ENCODE results near the gene IDH3B. TPM values are rescaled to one million over a fixed set of nuclear protein-coding genes. Genes with fewer than 3 reads are reported as not detected.

The IDH3B gene
- total and polyA plus RNA-seq, 2 donors (not counting 1 experiment from before 2014, with no cell fraction given): 77.0 to 98.2 TPM

DNA sequence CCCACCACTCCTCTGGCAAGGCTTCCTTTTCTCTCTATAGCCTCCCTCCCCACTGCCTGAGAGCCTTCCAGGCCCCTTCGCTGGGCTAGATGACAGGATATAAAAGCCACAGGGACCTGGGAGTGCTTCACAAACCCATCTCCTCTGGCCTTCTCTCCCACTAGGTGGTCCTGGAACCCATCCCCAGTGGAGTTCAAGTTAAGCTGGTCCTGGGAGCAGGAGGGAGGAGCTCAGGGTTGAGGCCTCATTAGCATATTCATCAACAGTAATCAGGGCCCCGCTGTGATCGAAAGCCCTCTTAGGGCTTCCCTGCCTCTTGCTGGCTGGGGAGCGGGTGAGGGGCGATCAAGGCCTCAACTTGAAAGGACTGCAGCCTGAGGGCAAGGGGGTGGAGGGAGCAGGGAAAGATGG lies 37.7 kb upstream of the IDH3B start:
- no peak for DNase-seq (ENCODE audit: low read depth in 2 of 2)
- TF ChIP-seq EZH2 (IDR thresholded peaks at IDR 0.05; ENCODE audit: low read length, missing control alignments): no peak
- TF ChIP-seq, protein P1, sequence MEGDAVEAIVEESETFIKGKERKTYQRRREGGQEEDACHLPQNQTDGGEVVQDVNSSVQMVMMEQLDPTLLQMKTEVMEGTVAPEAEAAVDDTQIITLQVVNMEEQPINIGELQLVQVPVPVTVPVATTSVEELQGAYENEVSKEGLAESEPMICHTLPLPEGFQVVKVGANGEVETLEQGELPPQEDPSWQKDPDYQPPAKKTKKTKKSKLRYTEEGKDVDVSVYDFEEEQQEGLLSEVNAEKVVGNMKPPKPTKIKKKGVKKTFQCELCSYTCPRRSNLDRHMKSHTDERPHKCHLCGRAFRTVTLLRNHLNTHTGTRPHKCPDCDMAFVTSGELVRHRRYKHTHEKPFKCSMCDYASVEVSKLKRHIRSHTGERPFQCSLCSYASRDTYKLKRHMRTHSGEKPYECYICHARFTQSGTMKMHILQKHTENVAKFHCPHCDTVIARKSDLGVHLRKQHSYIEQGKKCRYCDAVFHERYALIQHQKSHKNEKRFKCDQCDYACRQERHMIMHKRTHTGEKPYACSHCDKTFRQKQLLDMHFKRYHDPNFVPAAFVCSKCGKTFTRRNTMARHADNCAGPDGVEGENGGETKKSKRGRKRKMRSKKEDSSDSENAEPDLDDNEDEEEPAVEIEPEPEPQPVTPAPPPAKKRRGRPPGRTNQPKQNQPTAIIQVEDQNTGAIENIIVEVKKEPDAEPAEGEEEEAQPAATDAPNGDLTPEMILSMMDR (conservative IDR thresholded peaks at IDR 0.05 in 1 of 2, IDR thresholded peaks at IDR 0.05 in 1 of 2; ENCODE audit: low read depth in 1 of 2, low read length in 2 of 2): no peak
- no peak overlapping the region for H2AFZ ChIP-seq (ENCODE audit: low read length)
- H3K4me2 ChIP-seq (ENCODE audit: extremely low read depth, insufficient read depth, low read length): no peak overlapping the region
- no peak overlapping the region for H3K4me3 ChIP-seq (replicated peaks in 1 of 4; ENCODE audit: control extremely low read depth in 1 of 4, insufficient read depth in 1 of 4, low read depth in 3 of 4, low read length in 4 of 4)
- no peaks in the 10 kb centered on the region for H3K36me3 ChIP-seq (ENCODE audit: control insufficient read depth, insufficient read depth, low read length)
- no peak overlapping the region for H3K27ac ChIP-seq (ENCODE audit: insufficient read depth, low read length)
- H3K9me3 ChIP-seq (ENCODE audit: control insufficient read depth, insufficient read depth, low read depth, low read length): no peaks in the 10 kb centered on the region
- H3K4me1 ChIP-seq (ENCODE audit: control insufficient read depth, extremely low read depth, insufficient read depth, low read length): no peaks in the 10 kb centered on the region
- H3K79me2 ChIP-seq (ENCODE audit: control insufficient read depth, insufficient read depth, low read length): no peaks in the 10 kb centered on the region
- no peak overlapping the region for H3K9ac ChIP-seq (ENCODE audit: insufficient read depth, low read length)
- no peaks in the 10 kb centered on the region for H4K20me1 ChIP-seq (ENCODE audit: control insufficient read depth, extremely low read depth, insufficient read depth, low read length)
- peaks cover 19% of the 10 kb centered on the region for H3K27me3 ChIP-seq (ENCODE audit: control insufficient read depth, insufficient read depth, low read length)

DNA sequence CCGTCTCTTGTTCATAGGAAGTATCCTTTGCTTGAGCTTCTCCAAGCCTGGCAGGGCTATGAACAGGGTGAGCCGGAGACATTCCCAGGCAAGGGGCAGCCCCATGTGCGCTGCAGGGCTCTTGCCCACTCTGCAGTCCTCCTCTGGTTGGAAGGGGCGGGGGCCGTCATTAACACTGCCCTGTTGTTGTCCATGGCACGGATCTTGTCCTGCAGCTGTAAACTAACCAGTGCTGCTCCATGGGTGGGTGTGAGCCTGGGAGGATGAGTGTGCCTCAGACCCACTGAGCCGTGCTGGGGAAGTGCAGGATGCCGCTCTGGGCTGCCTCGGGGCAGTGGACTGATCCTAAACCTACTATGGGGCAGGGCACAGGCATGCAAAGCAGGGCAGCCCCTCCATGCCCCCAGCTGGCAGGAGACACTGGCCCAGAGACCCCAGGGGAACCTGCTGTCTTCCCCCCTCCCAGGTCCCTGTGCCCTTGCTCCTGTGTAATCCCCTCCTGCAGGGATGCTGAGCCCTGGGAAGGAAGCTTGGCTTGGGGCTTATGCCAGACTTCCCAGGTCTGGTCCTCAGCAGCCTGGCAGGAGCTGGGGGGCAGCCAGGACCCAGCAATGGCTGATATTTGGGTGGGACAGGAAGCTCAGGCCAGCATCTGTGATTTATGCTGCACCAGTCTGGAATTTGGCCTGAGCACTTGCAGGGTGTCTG lies 37.1 kb upstream of the IDH3B start:
- Histone ChIP-seq H3K27me3 (ENCODE audit: control insufficient read depth, insufficient read depth, low read length) (peaks cover 19% of the 10 kb centered on the region), H3K4me2 (ENCODE audit: extremely low read depth, insufficient read depth, low read length) (no peak overlapping the region), H4K20me1 (ENCODE audit: control insufficient read depth, extremely low read depth, insufficient read depth, low read length) (no peaks in the 10 kb centered on the region), H3K9ac (ENCODE audit: insufficient read depth, low read length) (no peak overlapping the region), H3K4me3 (replicated peaks in 1 of 4; ENCODE audit: control extremely low read depth in 1 of 4, insufficient read depth in 1 of 4, low read depth in 3 of 4, low read length in 4 of 4) (no peak overlapping the region), H3K4me1 (ENCODE audit: control insufficient read depth, extremely low read depth, insufficient read depth, low read length) (no peaks in the 10 kb centered on the region), H2AFZ (ENCODE audit: low read length) (no peak overlapping the region), H3K79me2 (ENCODE audit: control insufficient read depth, insufficient read depth, low read length) (no peaks in the 10 kb centered on the region), H3K27ac (ENCODE audit: insufficient read depth, low read length) (no peak overlapping the region), H3K9me3 (ENCODE audit: control insufficient read depth, insufficient read depth, low read depth, low read length) (no peaks in the 10 kb centered on the region), H3K36me3 (ENCODE audit: control insufficient read depth, insufficient read depth, low read length) (no peaks in the 10 kb centered on the region)
- TF ChIP-seq, protein P1 (conservative IDR thresholded peaks at IDR 0.05 in 1 of 2, IDR thresholded peaks at IDR 0.05 in 1 of 2; ENCODE audit: low read depth in 1 of 2, low read length in 2 of 2): no peak
- no peak for TF ChIP-seq EZH2 (IDR thresholded peaks at IDR 0.05; ENCODE audit: low read length, missing control alignments)
- DNase-seq (ENCODE audit: low read depth in 2 of 2): no peak

DNA sequence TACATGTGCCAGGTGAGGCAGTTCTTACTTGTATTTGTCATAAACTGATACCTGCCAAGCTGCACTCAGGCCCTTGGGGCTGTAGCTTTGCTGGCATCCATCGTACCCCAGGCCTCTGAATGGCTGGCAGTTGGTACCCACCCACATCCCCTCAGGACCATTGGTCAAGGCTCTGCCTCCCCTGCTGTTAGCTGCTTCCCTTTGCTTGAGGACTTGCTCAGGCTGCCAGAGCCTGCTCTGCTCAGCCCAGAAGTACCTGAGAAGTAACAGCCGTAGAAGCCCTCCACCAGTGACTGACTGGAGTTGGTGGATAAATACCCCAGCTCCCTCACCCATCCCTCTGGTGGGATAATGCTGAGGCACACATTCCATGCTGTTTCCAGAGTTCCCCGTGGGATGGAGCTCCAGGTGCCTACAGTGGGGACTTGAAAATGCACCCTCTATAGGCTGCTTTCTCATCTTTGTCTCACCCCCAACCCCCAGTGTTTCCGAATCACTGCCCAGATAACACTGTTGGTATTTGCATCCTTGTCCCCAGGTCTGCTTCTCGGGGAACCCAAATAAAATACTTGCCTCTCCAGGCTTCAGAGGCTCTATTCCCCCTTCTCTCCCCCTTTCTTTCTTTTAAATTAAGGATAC lies 35.9 kb upstream of the IDH3B start:
- Histone ChIP-seq H3K4me1 (ENCODE audit: control insufficient read depth, extremely low read depth, insufficient read depth, low read length) (no peaks in the 10 kb centered on the region), H3K9me3 (ENCODE audit: control insufficient read depth, insufficient read depth, low read depth, low read length) (no peaks in the 10 kb centered on the region), H3K27me3 (ENCODE audit: control insufficient read depth, insufficient read depth, low read length) (peaks cover 26% of the 10 kb centered on the region), H2AFZ (ENCODE audit: low read length) (no peak overlapping the region), H3K4me3 (replicated peaks in 1 of 4; ENCODE audit: control extremely low read depth in 1 of 4, insufficient read depth in 1 of 4, low read depth in 3 of 4, low read length in 4 of 4) (no peak overlapping the region), H3K4me2 (ENCODE audit: extremely low read depth, insufficient read depth, low read length) (no peak overlapping the region), H3K79me2 (ENCODE audit: control insufficient read depth, insufficient read depth, low read length) (no peaks in the 10 kb centered on the region), H3K27ac (ENCODE audit: insufficient read depth, low read length) (no peak overlapping the region), H4K20me1 (ENCODE audit: control insufficient read depth, extremely low read depth, insufficient read depth, low read length) (no peaks in the 10 kb centered on the region), H3K9ac (ENCODE audit: insufficient read depth, low read length) (no peak overlapping the region), H3K36me3 (ENCODE audit: control insufficient read depth, insufficient read depth, low read length) (no peaks in the 10 kb centered on the region)
- TF ChIP-seq, protein P1 (conservative IDR thresholded peaks at IDR 0.05 in 1 of 2, IDR thresholded peaks at IDR 0.05 in 1 of 2; ENCODE audit: low read depth in 1 of 2, low read length in 2 of 2): no peak
- no peak for TF ChIP-seq EZH2 (IDR thresholded peaks at IDR 0.05; ENCODE audit: low read length, missing control alignments)
- DNase-seq (ENCODE audit: low read depth in 2 of 2): no peak

Data from fibroblast of lung (primary cell).